K562 (cell line): ENCODE measurements around the gene MARCHF3. TPM values are rescaled to one million over a fixed set of nuclear protein-coding genes. Genes with fewer than 3 reads are reported as not detected.

ENCODE experiments used
- DEAF1 ChIP-seq: fragments of 450-650 bp; formaldehyde crosslinking; IDR thresholded peaks from 2 replicates; pipeline ENCODE4 v1.4.0; 2020; ENCODE audit warnings: mild to moderate bottlenecking, moderate library complexity
- E2F6 ChIP-seq, 2 experiments: IDR thresholded peaks; 2 replicates each; pipeline ENCODE4 v1.6.1; 2011; ENCODE audit warnings: borderline replicate concordance in 1 of 2, control low read depth in 1 of 2, low read depth in 1 of 2, low read length in 1 of 2, mild to moderate bottlenecking in 1 of 2, mixed read lengths in 1 of 2, moderate library complexity in 1 of 2; ENCODE audit not compliant: insufficient read depth in 1 of 2, insufficient read length in 1 of 2, poor library complexity in 1 of 2, severe bottlenecking in 1 of 2; ENCODE audit errors: extremely low read depth in 1 of 2
- NEUROD1 ChIP-seq: fragments of 150-350 bp; IDR thresholded peaks from 2 replicates; pipeline ENCODE4 v1.6.1; 2014; ENCODE audit warnings: borderline replicate concordance, low read length, low read depth; ENCODE audit not compliant: partially characterized antibody
- XRCC5 ChIP-seq: fragments of 200-400 bp; formaldehyde crosslinking; IDR thresholded peaks from 2 replicates; pipeline ENCODE4 v1.6.1; 2017; ENCODE audit warnings: low read depth, mild to moderate bottlenecking, low read length
- ZBTB33 ChIP-seq: sonication (generic); formaldehyde crosslinking; IDR thresholded peaks from 2 replicates; pipeline ENCODE4 v1.8.1; 2023; ENCODE audit warnings: mild to moderate bottlenecking, missing genetic modification reagents
- ZNF57 ChIP-seq: fragments of 450-650 bp; formaldehyde crosslinking; IDR thresholded peaks from 2 replicates; pipeline ENCODE4 v1.4.0; 2020; ENCODE audit warnings: mild to moderate bottlenecking, moderate library complexity
- ZZZ3 ChIP-seq: fragments of 450-650 bp; IDR thresholded peaks from 2 replicates; pipeline ENCODE4 v1.6.1; 2016; ENCODE audit warnings: antibody characterized with exemption, mild to moderate bottlenecking, moderate library complexity
- polyA plus RNA-seq, 8 experiments: library from polyadenylated mRNA; depleted of rRNA in 4 of 8; stranded (reverse) in 5 of 8; unstranded in 3 of 8; fragments of >200 nt; fragmentation: Nextera tagmentation in 2 of 8; fragmentation: Illumina TruSeq in 1 of 8; extraction: Ambion mirVana in 2 of 8; extraction: Trizol in 1 of 8; gene quantifications; 2 replicates each; pipeline versions ENCODE4 v1.2.1 to v1.2.3, GENCODE V29; 2011 to 2014; ENCODE audit warnings: inconsistent platforms in 1 of 8, missing spikeins in 1 of 8
- total RNA-seq, 7 experiments: library from RNA; depleted of rRNA in 6 of 7; stranded (reverse); fragments of >200 nt in 6 of 7; fragmentation: Illumina TruSeq in 2 of 7; extraction: Trizol in 2 of 7; gene quantifications; 2 replicates each; pipeline versions ENCODE4 v1.2.1 to v1.2.3, GENCODE V29; 2011 to 2021; ENCODE audit warnings: low replicate concordance in 1 of 7
- TF ChIP-seq, protein P1 (sequence below): fragments of 450-650 bp; IDR thresholded peaks from 2 replicates; pipeline ENCODE4 v1.6.1; 2016; ENCODE audit warnings: low read depth, mild to moderate bottlenecking, moderate library complexity
- TF ChIP-seq, protein P2 (sequence below): IDR thresholded peaks from 2 replicates; pipeline ENCODE4 v1.6.1; 2011; ENCODE audit warnings: borderline replicate concordance, low read depth, mild to moderate bottlenecking, moderate library complexity, low read length; ENCODE audit not compliant: insufficient read depth, poor library complexity, severe bottlenecking

The MARCHF3 gene
- total and polyA plus RNA-seq, 9 of the 15 experiments (the other 6 are each of a cell fraction or from before 2014, with no cell fraction given) = 5.6 to 37.4 (median 16.5) TPM

- TF ChIP-seq ZBTB33 (no peak), NEUROD1 (peak; percentile 67), ZZZ3 (no peak), ZNF57 (CRISPR knock-in tag) (no peak), XRCC5 (no peak), E2F6 (IDR thresholded peaks at IDR 0.05; ENCODE audit: borderline replicate concordance in 1 of 2, extremely low read depth in 1 of 2, insufficient read depth in 1 of 2, insufficient read length in 1 of 2, low read depth in 1 of 2, low read length in 1 of 2, poor library complexity in 1 of 2, severe bottlenecking in 1 of 2) (no peak), DEAF1 (peak; percentile 4; the same call in 1 of the 2 replicates)
- TF ChIP-seq, protein P1, sequence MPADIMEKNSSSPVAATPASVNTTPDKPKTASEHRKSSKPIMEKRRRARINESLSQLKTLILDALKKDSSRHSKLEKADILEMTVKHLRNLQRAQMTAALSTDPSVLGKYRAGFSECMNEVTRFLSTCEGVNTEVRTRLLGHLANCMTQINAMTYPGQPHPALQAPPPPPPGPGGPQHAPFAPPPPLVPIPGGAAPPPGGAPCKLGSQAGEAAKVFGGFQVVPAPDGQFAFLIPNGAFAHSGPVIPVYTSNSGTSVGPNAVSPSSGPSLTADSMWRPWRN = 0 out of 2 replicates have a peak, but pooled peaks have one; percentile 29
- TF ChIP-seq, protein P2, sequence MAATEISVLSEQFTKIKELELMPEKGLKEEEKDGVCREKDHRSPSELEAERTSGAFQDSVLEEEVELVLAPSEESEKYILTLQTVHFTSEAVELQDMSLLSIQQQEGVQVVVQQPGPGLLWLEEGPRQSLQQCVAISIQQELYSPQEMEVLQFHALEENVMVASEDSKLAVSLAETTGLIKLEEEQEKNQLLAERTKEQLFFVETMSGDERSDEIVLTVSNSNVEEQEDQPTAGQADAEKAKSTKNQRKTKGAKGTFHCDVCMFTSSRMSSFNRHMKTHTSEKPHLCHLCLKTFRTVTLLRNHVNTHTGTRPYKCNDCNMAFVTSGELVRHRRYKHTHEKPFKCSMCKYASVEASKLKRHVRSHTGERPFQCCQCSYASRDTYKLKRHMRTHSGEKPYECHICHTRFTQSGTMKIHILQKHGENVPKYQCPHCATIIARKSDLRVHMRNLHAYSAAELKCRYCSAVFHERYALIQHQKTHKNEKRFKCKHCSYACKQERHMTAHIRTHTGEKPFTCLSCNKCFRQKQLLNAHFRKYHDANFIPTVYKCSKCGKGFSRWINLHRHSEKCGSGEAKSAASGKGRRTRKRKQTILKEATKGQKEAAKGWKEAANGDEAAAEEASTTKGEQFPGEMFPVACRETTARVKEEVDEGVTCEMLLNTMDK = no peak
Observed at GRCh38 chr5:126971455-126972031, 58.8 kb downstream of the MARCHF3 start (continued).
